ENCODE results near the gene SLC4A3.

DNA sequence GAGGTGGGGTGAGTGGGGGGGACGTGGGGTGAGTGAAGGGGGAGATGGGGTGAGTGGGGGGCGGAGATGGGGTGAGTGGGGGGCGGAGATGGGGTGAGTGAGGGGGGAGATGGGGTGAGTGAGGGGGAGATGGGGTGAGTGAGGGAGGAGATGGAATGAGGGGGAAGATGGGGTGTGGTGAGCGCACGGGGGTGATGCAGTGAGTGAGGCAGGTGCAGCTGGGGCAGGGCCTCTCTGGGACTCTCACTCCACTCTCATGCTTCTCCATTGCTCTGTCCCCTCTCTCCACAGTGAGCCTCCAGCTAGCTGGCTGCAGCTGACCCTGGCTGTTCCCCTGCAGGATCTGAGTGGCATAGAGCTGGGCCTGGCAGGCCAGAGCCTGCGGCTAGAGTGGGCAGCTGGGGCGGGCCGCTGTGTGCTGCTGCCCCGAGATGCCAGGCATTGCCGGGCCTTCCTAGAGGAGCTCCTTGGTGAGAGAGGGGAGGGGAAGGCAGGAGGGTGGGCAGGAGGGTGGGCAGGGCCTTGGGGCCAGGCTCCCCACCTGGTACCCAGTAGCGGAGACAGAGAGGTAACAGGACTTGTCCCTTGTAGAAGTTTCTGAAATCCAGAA lies 13.9 kb upstream of the SLC4A3 start:
- TF ChIP-seq TCF7L2 (IDR thresholded peaks at IDR 0.05; ENCODE audit: borderline replicate concordance, low read depth, low read length) (no peak), ZNF24 (tag by site-specific recombination; IDR thresholded peaks at IDR 0.05) (no peak), MZF1 (tag by site-specific recombination; IDR thresholded peaks at IDR 0.05; ENCODE audit: borderline replicate concordance) (no peak), ZNF175 (tag by site-specific recombination; IDR thresholded peaks at IDR 0.05) (no peak), ZNF146 (tag by site-specific recombination; IDR thresholded peaks at IDR 0.05) (no peak), ZNF623 (tag by site-specific recombination; IDR thresholded peaks at IDR 0.05) (no peak), ZNF544 (tag by site-specific recombination; IDR thresholded peaks at IDR 0.05) (no peak), ZNF629 (tag by site-specific recombination; IDR thresholded peaks at IDR 0.05) (no peak)
- TF ChIP-seq, protein P1, sequence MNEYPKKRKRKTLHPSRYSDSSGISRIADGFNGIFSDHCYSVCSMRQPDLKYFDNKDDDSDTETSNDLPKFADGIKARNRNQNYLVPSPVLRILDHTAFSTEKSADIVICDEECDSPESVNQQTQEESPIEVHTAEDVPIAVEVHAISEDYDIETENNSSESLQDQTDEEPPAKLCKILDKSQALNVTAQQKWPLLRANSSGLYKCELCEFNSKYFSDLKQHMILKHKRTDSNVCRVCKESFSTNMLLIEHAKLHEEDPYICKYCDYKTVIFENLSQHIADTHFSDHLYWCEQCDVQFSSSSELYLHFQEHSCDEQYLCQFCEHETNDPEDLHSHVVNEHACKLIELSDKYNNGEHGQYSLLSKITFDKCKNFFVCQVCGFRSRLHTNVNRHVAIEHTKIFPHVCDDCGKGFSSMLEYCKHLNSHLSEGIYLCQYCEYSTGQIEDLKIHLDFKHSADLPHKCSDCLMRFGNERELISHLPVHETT (tag by site-specific recombination; IDR thresholded peaks at IDR 0.05) = no peak

All from HEK293 (cell line).